Brain pericyte (primary cell): ENCODE measurements around the gene CCDC175.

Experiments
- DNase-seq: peaks from one replicate; pipeline ENCODE4 v3.0.0-alpha.2; 2012; ENCODE audit warnings: low read depth, low spot score

CCDC175 gene

GRCh38 chr14:59482541-59483331, 93.9 kb downstream of the CCDC175 start:
- no peak for DNase-seq

GRCh38 chr14:59481871-59482540, 94.6 kb downstream of the CCDC175 start:
- DNase-seq = no peak

- DNase-seq = no peak
Measured at GRCh38 chr14:59481407-59481806, 95.2 kb downstream of the CCDC175 start.

- DNase-seq = no peak
Measured at GRCh38 chr14:59480166-59480565, 96.4 kb downstream of the CCDC175 start.

- DNase-seq = no peak
Measured at GRCh38 chr14:59478540-59478939, 98.1 kb downstream of the CCDC175 start.

GRCh38 chr14:59475709-59476108, 100.9 kb downstream of the CCDC175 start:
- no peak for DNase-seq

GRCh38 chr14:59474172-59474571, 102.4 kb downstream of the CCDC175 start:
- DNase-seq = no peak

- no peak for DNase-seq
Measured at GRCh38 chr14:59465316-59466135, 111.1 kb downstream of the CCDC175 start, which contains the start of gene GPR135. GPR135 (minus strand) TSS chr14:59465380; CDS start chr14:59465226, 154 bp downstream.

- DNase-seq = no peak
Measured at GRCh38 chr14:59464486-59465315, 111.9 kb downstream of the CCDC175 start.

- DNase-seq = no peak
Measured at GRCh38 chr14:59463787-59464485, 112.7 kb downstream of the CCDC175 start.

- DNase-seq = no peak
Measured at GRCh38 chr14:59461891-59462290, 114.7 kb downstream of the CCDC175 start.

- no peak for DNase-seq
Measured at GRCh38 chr14:59460378-59460777, 116.2 kb downstream of the CCDC175 start.

- DNase-seq = no peak
Measured at GRCh38 chr14:59458486-59458885, 118.1 kb downstream of the CCDC175 start.

GRCh38 chr14:59455411-59455810, 121.2 kb downstream of the CCDC175 start:
- no peak for DNase-seq
